GM19452 (cell line): ENCODE results near the gene MROH7.

Source experiments
- ATAC-seq: cut with Tn5 transposase; IDR thresholded peaks from one replicate; pipeline ENCODE4 v1.9.1; 2021; ENCODE audit not compliant: unreplicated experiment

MROH7 gene

GRCh38 chr1:54723985-54724384, 82.4 kb downstream of the MROH7 start:
- no peak for ATAC-seq

- ATAC-seq = no peak
These were observed 83.2 kb downstream of the MROH7 start for GRCh38 chr1:54724771-54725170.

- no peak for ATAC-seq
These were observed 86.4 kb downstream of the MROH7 start for GRCh38 chr1:54728027-54728426.

- no peak for ATAC-seq
These were observed 95.1 kb downstream of the MROH7 start for GRCh38 chr1:54736685-54737084.

- ATAC-seq = no peak
These were observed 96.7 kb downstream of the MROH7 start for GRCh38 chr1:54738244-54738643.

GRCh38 chr1:54741531-54741930, 99.9 kb downstream of the MROH7 start:
- ATAC-seq = no peak

GRCh38 chr1:54742282-54742681, 100.7 kb downstream of the MROH7 start:
- no peak for ATAC-seq

- no peak for ATAC-seq
These were observed 102.0 kb downstream of the MROH7 start for GRCh38 chr1:54743416-54744226.

- no peak for ATAC-seq
These were observed 103.1 kb downstream of the MROH7 start for GRCh38 chr1:54744696-54745095.

- ATAC-seq = no peak
These were observed 103.7 kb downstream of the MROH7 start for GRCh38 chr1:54745274-54745673.

GRCh38 chr1:54745864-54746263, 104.3 kb downstream of the MROH7 start:
- no peak for ATAC-seq

GRCh38 chr1:54748094-54748835, 106.7 kb downstream of the MROH7 start:
- no peak for ATAC-seq

- no peak for ATAC-seq
These were observed 109.0 kb downstream of the MROH7 start for GRCh38 chr1:54750596-54750995.

- ATAC-seq = no peak
These were observed 109.8 kb downstream of the MROH7 start for GRCh38 chr1:54751426-54751825.

- no peak for ATAC-seq
These were observed 112.5 kb downstream of the MROH7 start for GRCh38 chr1:54754045-54754444.

GRCh38 chr1:54754486-54755285, 113.1 kb downstream of the MROH7 start:
- no peak for ATAC-seq

GRCh38 chr1:54757833-54758232, 116.2 kb downstream of the MROH7 start:
- ATAC-seq = no peak

GRCh38 chr1:54758678-54759348, 117.2 kb downstream of the MROH7 start:
- ATAC-seq = no peak
